HepG2 (cell line): Measurements from ENCODE around the gene FHIT. TPM values are rescaled to one million over a fixed set of nuclear protein-coding genes. Genes with fewer than 3 reads are reported as not detected.

Experiments used
- ATAC-seq: fragments of 200-7000 bp; cut with Tn5 transposase; 3 replicates; pipeline ENCODE4 v1.9.1; 2020; ENCODE audit warnings: mild to moderate bottlenecking, moderate library complexity
- BruUV-seq: library from RNA; stranded (reverse); fragments of 400-500 nt; replicated peaks from 2 replicates; lab custom pipeline; 2021; lab: Mats Ljungman, UMichigan
- CTCF ChIA-PET: fragments of 300-600 bp; formaldehyde crosslinking; extraction: SDS; loops from one replicate; lab custom pipeline; 2021; ENCODE audit warnings: low total read pairs, inconsistent platforms, low intra/inter-chr PET ratio; lab: Yijun Ruan, JAX
- POLR2A ChIA-PET: fragments of 350-600 bp; sonication (Branson Sonifier 250); formaldehyde crosslinking; loops from one replicate; lab custom pipeline; 2020; ENCODE audit warnings: antibody characterized with exemption, inconsistent platforms; lab: Yijun Ruan, JAX
- DNase-seq: peaks from one replicate; pipeline ENCODE4 v3.0.0-alpha.2; 2015; ENCODE audit warnings: low spot score
- FAIRE-seq: peaks from 3 replicates; lab custom pipeline; 2011; peaks lifted over from hg19 to GRCh38; lab: Jason Lieb, UNC
- H2AFZ ChIP-seq: one replicate; pipeline ENCODE4 v1.6.1; 2011; ENCODE audit warnings: low read length, inconsistent platforms
- H3K27ac ChIP-seq: fragments of 300-600 bp; 3 replicates; pipeline ENCODE4 v1.8.0; 2011; ENCODE audit warnings: mixed run types, mild to moderate bottlenecking, mixed read lengths, low read length, inconsistent platforms; ENCODE audit not compliant: insufficient read depth; ENCODE audit errors: extremely low read length
- H3K27me3 ChIP-seq, 2 experiments: fragments of 200-600 bp in 1 of 2; 2 replicates in 1 of 2; 3 replicates in 1 of 2; pipeline versions ENCODE4 v1.6.0 to v1.8.0; 2011; ENCODE audit warnings: low read length in 2 of 2, mild to moderate bottlenecking in 2 of 2, moderate library complexity in 2 of 2, inconsistent platforms in 1 of 2; ENCODE audit not compliant: insufficient read depth in 2 of 2, control insufficient read depth in 1 of 2
- H3K36me3 ChIP-seq, 2 experiments: fragments of 200-600 bp in 1 of 2; replicated peaks in 1 of 2; 2 replicates in 1 of 2; 3 replicates in 1 of 2; pipeline versions ENCODE4 v1.5.1 to v1.8.0; 2011; ENCODE audit warnings: low read length in 2 of 2, inconsistent platforms in 1 of 2; ENCODE audit not compliant: insufficient read depth in 2 of 2, control insufficient read depth in 1 of 2
- H3K4me1 ChIP-seq: 2 replicates; pipeline ENCODE4 v1.5.1; 2012; ENCODE audit warnings: low read length, inconsistent platforms; ENCODE audit not compliant: insufficient read depth
- H3K4me2 ChIP-seq: 2 replicates; pipeline ENCODE4 v1.6.0; 2011; ENCODE audit warnings: low read depth, low read length, inconsistent platforms
- H3K4me3 ChIP-seq, 3 experiments: fragments of 200-600 bp in 1 of 3; sonication (generic), shearing (Covaris generic) in 1 of 3; replicated peaks in 1 of 3; 2 replicates each; pipeline ENCODE4 v1.5.1; 2011 to 2016; ENCODE audit warnings: low read length in 3 of 3, inconsistent platforms in 2 of 3, low read depth in 2 of 3, mild to moderate bottlenecking in 2 of 3, control low read depth in 1 of 3, mixed read lengths in 1 of 3; ENCODE audit not compliant: insufficient read depth in 1 of 3
- H3K79me2 ChIP-seq: one replicate; pipeline ENCODE4 v1.6.1; 2011; ENCODE audit warnings: low read length, inconsistent platforms; ENCODE audit not compliant: insufficient read depth
- H3K9ac ChIP-seq: 2 replicates; pipeline ENCODE4 v1.6.0; 2011; ENCODE audit warnings: mild to moderate bottlenecking, low read depth, low read length, inconsistent platforms; ENCODE audit not compliant: insufficient read depth
- H3K9me3 ChIP-seq: 2 replicates; pipeline ENCODE4 v1.5.1; 2012; ENCODE audit warnings: mild to moderate bottlenecking, low read length
- H4K20me1 ChIP-seq: 2 replicates; pipeline ENCODE4 v1.6.0; 2011; ENCODE audit warnings: inconsistent platforms, mild to moderate bottlenecking, low read length, moderate library complexity; ENCODE audit not compliant: insufficient read depth
- KAT2B ChIP-seq: fragments of 150-350 bp; IDR thresholded peaks from 2 replicates; pipeline ENCODE4 v1.6.1; 2014; ENCODE audit warnings: low read depth, low read length, borderline replicate concordance
- KDM3A ChIP-seq: IDR thresholded peaks from 2 replicates; pipeline ENCODE4 v1.6.1; 2018; ENCODE audit warnings: low read depth, missing compliant biosample characterization
- SOX6 ChIP-seq, 2 experiments: fragments of 450-650 bp in 1 of 2; sonication (generic) in 1 of 2; formaldehyde crosslinking in 1 of 2; IDR thresholded peaks; 2 replicates each; pipeline versions ENCODE4 v1.4.0 to v1.6.1; 2017 to 2020; ENCODE audit warnings: antibody characterized with exemption in 1 of 2, mild to moderate bottlenecking in 1 of 2, missing genetic modification reagents in 1 of 2
- ZNF33A ChIP-seq: sonication (generic); formaldehyde crosslinking; IDR thresholded peaks from 2 replicates; pipeline ENCODE4 v1.5.1; 2020; ENCODE audit warnings: missing genetic modification reagents, mild to moderate bottlenecking, moderate library complexity, borderline replicate concordance
- WGBS: methylation state at CpG from one replicate; pipeline ENCODE4 v1.1.6; 2017; ENCODE audit warnings: low lambda C conversion rate; 5-methylcytosine and 5-hydroxymethylcytosine counted together
- in situ Hi-C: cut with HindIII; loops from 2 replicates; pipeline ENCODE4 v1.10.0; 2017; ENCODE audit warnings: low pct_unique_long_range_greater_than_20kb; ENCODE audit not compliant: extremely low pct_ligation_motif_present
- intact Hi-C: fragments of 100-400 bp; cut with micrococcal nuclease; formaldehyde crosslinking; loops from one replicate; pipeline ENCODE4 v1.10.0; 2022; ENCODE audit not compliant: unreplicated experiment
- polyA plus RNA-seq, 8 experiments: library from polyadenylated mRNA; depleted of rRNA in 3 of 8; stranded (reverse) in 7 of 8; unstranded in 1 of 8; fragments of >200 nt; fragmentation: Illumina TruSeq in 4 of 8; extraction: Trizol in 4 of 8; gene quantifications; 2 replicates each; pipeline versions ENCODE4 v1.2.1 to v1.2.3, GENCODE V29; 2011 to 2016; ENCODE audit warnings: low read depth in 4 of 8, missing spikeins in 1 of 8, mixed read lengths in 1 of 8; ENCODE audit not compliant: insufficient read depth in 1 of 8
- total RNA-seq, 5 experiments: library from RNA; depleted of rRNA; stranded (reverse); fragments of >200 nt; fragmentation: Illumina TruSeq; extraction: Trizol; gene quantifications; 2 replicates each; pipeline ENCODE4 v1.2.3, GENCODE V29; 2016; ENCODE audit warnings: low read depth in 1 of 5
- TF ChIP-seq, protein P1 (sequence below): sonication (generic); formaldehyde crosslinking; IDR thresholded peaks from one replicate; pipeline ENCODE4 v1.5.1; 2020; ENCODE audit warnings: mild to moderate bottlenecking, missing genetic modification reagents; ENCODE audit errors: not compliant biosample characterization
- TF ChIP-seq, protein P2 (sequence below): sonication (generic); formaldehyde crosslinking; IDR thresholded peaks from 2 replicates; pipeline ENCODE4 v1.5.0; 2020; ENCODE audit warnings: missing genetic modification reagents

FHIT gene
- total and polyA plus RNA-seq, 2 of the 13 experiments (the other 11 are each of a cell fraction or from before 2014, with no cell fraction given), result 4.0 to 4.6 TPM

DNA sequence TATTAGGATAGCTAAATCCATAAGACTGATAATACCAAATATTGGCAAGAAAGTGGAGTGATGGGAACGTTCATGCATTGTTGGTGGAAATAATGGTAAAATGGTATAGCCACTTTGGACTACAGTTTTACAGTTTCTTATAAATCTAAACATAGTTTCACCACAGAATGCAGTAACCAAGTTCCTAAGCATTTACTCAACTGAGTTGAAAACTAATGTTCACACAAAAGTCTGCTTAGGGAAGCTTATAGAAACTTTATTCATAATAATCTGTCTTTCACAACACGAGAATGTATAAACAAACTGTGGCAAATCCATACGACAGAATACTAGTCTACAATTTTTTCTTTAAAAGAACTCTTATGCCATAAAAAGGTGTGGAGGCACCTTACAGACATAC lies 969.3 kb downstream of the FHIT start (continued):
- TF ChIP-seq, protein P1, sequence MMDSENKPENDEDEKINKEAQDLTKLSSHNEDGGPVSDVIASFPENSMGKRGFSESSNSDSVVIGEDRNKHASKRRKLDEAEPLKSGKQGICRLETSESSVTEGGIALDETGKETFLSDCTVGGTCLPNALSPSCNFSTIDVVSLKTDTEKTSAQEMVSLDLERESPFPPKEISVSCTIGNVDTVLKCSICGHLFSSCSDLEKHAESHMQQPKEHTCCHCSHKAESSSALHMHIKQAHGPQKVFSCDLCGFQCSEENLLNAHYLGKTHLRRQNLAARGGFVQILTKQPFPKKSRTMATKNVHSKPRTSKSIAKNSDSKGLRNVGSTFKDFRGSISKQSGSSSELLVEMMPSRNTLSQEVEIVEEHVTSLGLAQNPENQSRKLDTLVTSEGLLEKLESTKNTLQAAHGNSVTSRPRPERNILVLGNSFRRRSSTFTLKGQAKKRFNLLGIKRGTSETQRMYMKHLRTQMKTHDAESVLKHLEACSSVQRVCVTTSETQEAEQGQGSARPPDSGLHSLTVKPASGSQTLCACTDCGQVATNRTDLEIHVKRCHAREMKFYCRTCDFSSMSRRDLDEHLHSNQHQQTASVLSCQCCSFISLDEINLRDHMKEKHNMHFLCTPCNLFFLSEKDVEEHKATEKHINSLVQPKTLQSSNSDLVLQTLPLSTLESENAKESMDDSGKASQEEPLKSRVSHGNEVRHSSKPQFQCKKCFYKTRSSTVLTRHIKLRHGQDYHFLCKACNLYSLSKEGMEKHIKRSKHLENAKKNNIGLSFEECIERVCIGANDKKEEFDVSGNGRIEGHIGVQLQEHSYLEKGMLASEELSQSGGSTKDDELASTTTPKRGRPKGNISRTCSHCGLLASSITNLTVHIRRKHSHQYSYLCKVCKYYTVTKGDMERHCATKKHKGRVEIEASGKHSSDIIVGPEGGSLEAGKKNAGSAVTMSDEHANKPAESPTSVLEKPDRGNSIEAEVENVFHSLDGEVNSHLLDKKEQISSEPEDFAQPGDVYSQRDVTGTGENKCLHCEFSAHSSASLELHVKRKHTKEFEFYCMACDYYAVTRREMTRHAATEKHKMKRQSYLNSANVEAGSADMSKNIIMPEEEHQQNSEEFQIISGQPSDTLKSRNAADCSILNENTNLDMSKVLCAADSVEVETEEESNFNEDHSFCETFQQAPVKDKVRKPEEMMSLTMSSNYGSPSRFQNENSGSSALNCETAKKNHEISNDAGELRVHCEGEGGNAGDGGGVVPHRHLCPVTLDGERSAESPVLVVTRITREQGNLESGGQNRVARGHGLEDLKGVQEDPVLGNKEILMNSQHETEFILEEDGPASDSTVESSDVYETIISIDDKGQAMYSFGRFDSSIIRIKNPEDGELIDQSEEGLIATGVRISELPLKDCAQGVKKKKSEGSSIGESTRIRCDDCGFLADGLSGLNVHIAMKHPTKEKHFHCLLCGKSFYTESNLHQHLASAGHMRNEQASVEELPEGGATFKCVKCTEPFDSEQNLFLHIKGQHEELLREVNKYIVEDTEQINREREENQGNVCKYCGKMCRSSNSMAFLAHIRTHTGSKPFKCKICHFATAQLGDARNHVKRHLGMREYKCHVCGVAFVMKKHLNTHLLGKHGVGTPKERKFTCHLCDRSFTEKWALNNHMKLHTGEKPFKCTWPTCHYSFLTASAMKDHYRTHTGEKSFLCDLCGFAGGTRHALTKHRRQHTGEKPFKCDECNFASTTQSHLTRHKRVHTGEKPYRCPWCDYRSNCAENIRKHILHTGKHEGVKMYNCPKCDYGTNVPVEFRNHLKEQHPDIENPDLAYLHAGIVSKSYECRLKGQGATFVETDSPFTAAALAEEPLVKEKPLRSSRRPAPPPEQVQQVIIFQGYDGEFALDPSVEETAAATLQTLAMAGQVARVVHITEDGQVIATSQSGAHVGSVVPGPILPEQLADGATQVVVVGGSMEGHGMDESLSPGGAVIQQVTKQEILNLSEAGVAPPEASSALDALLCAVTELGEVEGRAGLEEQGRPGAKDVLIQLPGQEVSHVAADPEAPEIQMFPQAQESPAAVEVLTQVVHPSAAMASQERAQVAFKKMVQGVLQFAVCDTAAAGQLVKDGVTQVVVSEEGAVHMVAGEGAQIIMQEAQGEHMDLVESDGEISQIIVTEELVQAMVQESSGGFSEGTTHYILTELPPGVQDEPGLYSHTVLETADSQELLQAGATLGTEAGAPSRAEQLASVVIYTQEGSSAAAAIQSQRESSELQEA (CRISPR knock-in tag), result no peak
- TF ChIP-seq, all 625 proteins: peak for 0

DNA sequence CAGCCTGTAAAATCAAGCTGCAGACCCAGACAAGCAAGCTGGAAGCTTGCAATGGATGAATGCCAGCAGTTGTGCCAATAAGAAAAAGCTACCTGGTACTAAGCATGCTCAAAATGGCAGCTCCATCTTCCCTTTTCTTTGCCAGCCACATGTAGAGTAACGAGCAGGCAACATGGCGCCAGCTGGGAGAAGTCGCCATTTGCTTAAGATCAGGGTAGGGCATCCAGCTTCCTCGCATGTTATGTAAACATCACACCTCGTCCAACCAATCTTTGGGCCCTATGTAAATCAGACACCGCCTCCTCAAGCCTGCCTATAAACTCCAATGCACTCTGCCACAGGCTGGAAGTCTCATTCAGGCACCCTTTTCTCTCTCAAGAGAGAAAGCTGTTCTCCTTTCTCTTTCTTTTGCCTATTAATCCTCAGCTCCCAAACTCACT lies 973.9 kb downstream of the FHIT start:
- in situ Hi-C loops, result no loop called here
- ChIA-PET POLR2A (no interaction called here), CTCF (no interaction called here)
- Histone ChIP-seq H4K20me1 (no peaks in the 10 kb centered on the region), H3K4me3 (no peak overlapping the region), H3K27me3 (no peaks in the 10 kb centered on the region), H3K4me2 (no peak overlapping the region), H3K4me1 (no peaks in the 10 kb centered on the region), H3K36me3 (no peaks in the 10 kb centered on the region), H3K9me3 (no peaks in the 10 kb centered on the region), H2AFZ (no peak overlapping the region), H3K9ac (no peak overlapping the region), H3K79me2 (no peaks in the 10 kb centered on the region), H3K27ac (no peak overlapping the region)
- TF ChIP-seq KDM3A (CRISPR knock-in tag) (no peak), ZNF33A (CRISPR knock-in tag) (no peak), KAT2B (no peak), SOX6 (IDR thresholded peaks at IDR 0.05) (no peak), SOX6 (CRISPR knock-in tag; IDR thresholded peaks at IDR 0.05) (no peak)
- TF ChIP-seq, protein P2, sequence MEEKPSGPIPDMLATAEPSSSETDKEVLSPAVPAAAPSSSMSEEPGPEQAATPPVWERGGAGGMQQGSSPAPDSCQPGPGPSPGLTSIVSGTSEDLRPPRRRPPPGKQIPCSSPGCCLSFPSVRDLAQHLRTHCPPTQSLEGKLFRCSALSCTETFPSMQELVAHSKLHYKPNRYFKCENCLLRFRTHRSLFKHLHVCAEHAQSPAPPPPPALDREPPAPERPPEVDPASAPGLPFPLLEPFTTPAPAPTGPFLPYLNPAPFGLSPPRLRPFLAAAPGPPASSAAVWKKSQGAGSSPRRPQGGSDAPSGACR (CRISPR knock-in tag), result no peak
- DNase-seq (no peak), ATAC-seq (no peak), FAIRE-seq (no peak)
- BruUV-seq, result no TSS peak
- intact Hi-C loops, result no loop called here
- whole genome bisulfite sequencing, result 46% methylated on average over 6 of the region's 6 CpGs
